ENCODE data around the gene GOLGA1.

GRCh38 chr9:124954255-124954654, 13.4 kb upstream of the GOLGA1 start:
- no peak for TF ChIP-seq EZH2 (IDR thresholded peaks at IDR 0.05; ENCODE audit: insufficient read depth, low read length)
- TF ChIP-seq CTCF (IDR thresholded peaks at IDR 0.05; ENCODE audit: insufficient read depth, low read depth, low read length), result no peak
